ENCODE measurements around the gene BTBD16. TPM values are rescaled to one million over a fixed set of nuclear protein-coding genes. Genes with fewer than 3 reads are reported as not detected.

BTBD16 gene
- total and polyA plus RNA-seq, 2 of the 13 experiments (the other 11 are each of a cell fraction or from before 2014, with no cell fraction given) = 5.0 to 11.9 TPM

- no peak for TF ChIP-seq CREB3 (CRISPR knock-in tag; IDR thresholded peaks at IDR 0.05)
- TF ChIP-seq ZNF543 (CRISPR knock-in tag; IDR thresholded peaks at IDR 0.05) = no peak
- TF ChIP-seq MIER2 (CRISPR knock-in tag; IDR thresholded peaks at IDR 0.05) = no peak
- TF ChIP-seq, protein P1, sequence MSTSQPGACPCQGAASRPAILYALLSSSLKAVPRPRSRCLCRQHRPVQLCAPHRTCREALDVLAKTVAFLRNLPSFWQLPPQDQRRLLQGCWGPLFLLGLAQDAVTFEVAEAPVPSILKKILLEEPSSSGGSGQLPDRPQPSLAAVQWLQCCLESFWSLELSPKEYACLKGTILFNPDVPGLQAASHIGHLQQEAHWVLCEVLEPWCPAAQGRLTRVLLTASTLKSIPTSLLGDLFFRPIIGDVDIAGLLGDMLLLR (CRISPR knock-in tag; IDR thresholded peaks at IDR 0.05) = no peak; the same call in 1 of the 2 replicates
- TF ChIP-seq MIER3 (CRISPR knock-in tag; IDR thresholded peaks at IDR 0.05; ENCODE audit: borderline replicate concordance) = no peak
- no peak for TF ChIP-seq KAT2B (IDR thresholded peaks at IDR 0.05; ENCODE audit: borderline replicate concordance, low read depth, low read length)
- no peak for TF ChIP-seq ZNF792 (CRISPR knock-in tag; IDR thresholded peaks at IDR 0.05)
- TF ChIP-seq, protein P2, sequence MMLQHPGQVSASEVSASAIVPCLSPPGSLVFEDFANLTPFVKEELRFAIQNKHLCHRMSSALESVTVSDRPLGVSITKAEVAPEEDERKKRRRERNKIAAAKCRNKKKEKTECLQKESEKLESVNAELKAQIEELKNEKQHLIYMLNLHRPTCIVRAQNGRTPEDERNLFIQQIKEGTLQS (CRISPR knock-in tag; IDR thresholded peaks at IDR 0.05) = no peak
- no peak for TF ChIP-seq ZNF749 (CRISPR knock-in tag; IDR thresholded peaks at IDR 0.05; ENCODE audit: borderline replicate concordance)
- no peak for TF ChIP-seq HOXA9 (CRISPR knock-in tag; IDR thresholded peaks at IDR 0.05; ENCODE audit: borderline replicate concordance)
- TF ChIP-seq, protein P3, sequence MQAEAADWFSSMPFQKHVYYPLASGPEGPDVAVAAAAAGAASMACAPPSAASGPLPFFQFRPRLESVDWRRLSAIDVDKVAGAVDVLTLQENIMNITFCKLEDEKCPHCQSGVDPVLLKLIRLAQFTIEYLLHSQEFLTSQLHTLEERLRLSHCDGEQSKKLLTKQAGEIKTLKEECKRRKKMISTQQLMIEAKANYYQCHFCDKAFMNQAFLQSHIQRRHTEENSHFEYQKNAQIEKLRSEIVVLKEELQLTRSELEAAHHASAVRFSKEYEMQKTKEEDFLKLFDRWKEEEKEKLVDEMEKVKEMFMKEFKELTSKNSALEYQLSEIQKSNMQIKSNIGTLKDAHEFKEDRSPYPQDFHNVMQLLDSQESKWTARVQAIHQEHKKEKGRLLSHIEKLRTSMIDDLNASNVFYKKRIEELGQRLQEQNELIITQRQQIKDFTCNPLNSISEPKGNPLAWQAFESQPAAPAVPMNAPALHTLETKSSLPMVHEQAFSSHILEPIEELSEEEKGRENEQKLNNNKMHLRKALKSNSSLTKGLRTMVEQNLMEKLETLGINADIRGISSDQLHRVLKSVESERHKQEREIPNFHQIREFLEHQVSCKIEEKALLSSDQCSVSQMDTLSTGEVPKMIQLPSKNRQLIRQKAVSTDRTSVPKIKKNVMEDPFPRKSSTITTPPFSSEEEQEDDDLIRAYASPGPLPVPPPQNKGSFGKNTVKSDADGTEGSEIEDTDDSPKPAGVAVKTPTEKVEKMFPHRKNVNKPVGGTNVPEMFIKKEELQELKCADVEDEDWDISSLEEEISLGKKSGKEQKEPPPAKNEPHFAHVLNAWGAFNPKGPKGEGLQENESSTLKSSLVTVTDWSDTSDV (CRISPR knock-in tag; IDR thresholded peaks at IDR 0.05) = no peak; the same call in 1 of the 2 replicates
- no peak for TF ChIP-seq ZNF367 (CRISPR knock-in tag; IDR thresholded peaks at IDR 0.05; ENCODE audit: borderline replicate concordance)
- TF ChIP-seq, protein P4, sequence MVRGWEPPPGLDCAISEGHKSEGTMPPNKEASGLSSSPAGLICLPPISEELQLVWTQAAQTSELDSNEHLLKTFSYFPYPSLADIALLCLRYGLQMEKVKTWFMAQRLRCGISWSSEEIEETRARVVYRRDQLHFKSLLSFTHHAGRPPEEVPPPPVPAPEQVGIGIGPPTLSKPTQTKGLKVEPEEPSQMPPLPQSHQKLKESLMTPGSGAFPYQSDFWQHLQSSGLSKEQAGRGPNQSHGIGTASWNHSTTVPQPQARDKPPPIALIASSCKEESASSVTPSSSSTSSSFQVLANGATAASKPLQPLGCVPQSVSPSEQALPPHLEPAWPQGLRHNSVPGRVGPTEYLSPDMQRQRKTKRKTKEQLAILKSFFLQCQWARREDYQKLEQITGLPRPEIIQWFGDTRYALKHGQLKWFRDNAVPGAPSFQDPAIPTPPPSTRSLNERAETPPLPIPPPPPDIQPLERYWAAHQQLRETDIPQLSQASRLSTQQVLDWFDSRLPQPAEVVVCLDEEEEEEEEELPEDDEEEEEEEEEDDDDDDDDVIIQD (CRISPR knock-in tag; IDR thresholded peaks at IDR 0.05; ENCODE audit: low read depth) = no peak
- TF ChIP-seq ZNF292 (CRISPR knock-in tag; IDR thresholded peaks at IDR 0.05; ENCODE audit: borderline replicate concordance, low read depth) = no peak
- no peak for TF ChIP-seq U2AF1 (optimal IDR thresholded peaks at IDR 0.05; ENCODE audit: low read depth, low read length)
- TF ChIP-seq MTF1 (CRISPR knock-in tag; IDR thresholded peaks at IDR 0.05) = no peak
- no peak for TF ChIP-seq ZNF746 (CRISPR knock-in tag; IDR thresholded peaks at IDR 0.05)
- TF ChIP-seq LBX2 (CRISPR knock-in tag; IDR thresholded peaks at IDR 0.05; ENCODE audit: borderline replicate concordance) = no peak
- TF ChIP-seq ZNF3 (CRISPR knock-in tag; IDR thresholded peaks at IDR 0.05) = no peak
- no peak for TF ChIP-seq NONO (IDR thresholded peaks at IDR 0.05)
- no peak for TF ChIP-seq NONO (CRISPR knock-in tag; conservative IDR thresholded peaks at IDR 0.05)
Observed at GRCh38 chr10:122267849-122268737, 3.0 kb upstream of the BTBD16 start (continued).

Data from HepG2 (cell line).